PC-9 (cell line): Measurements from ENCODE around the gene MRPL4. TPM values are rescaled to one million over a fixed set of nuclear protein-coding genes. Genes with fewer than 3 reads are reported as not detected.
"Not testable (repeated sequence)": the region's sequence is repeated elsewhere in the genome, so short reads cannot be mapped to it uniquely, and the experiment has no call there.

Source experiments
- BruUV-seq: library from RNA; stranded (reverse); fragments of 400-500 nt; replicated peaks from 2 replicates; lab custom pipeline; 2021; lab: Mats Ljungman, UMichigan
- CTCF ChIA-PET: fragments of 300-600 bp; sonication (Branson Sonifier 250); formaldehyde crosslinking; loops from one replicate; lab custom pipeline; 2022; ENCODE audit warnings: antibody characterized with exemption; lab: Charles Lee
- POLR2A ChIA-PET: fragments of 300-600 bp; sonication (Branson Sonifier 250); formaldehyde crosslinking; loops from one replicate; lab custom pipeline; 2022; ENCODE audit warnings: antibody characterized with exemption; ENCODE audit not compliant: unreplicated experiment; lab: Charles Lee
- DNase-seq, 2 experiments: peaks; one replicate each; pipeline versions ENCODE4 v3.0.0 to v3.0.0-alpha.2; 2015 to 2022; ENCODE audit warnings: mixed read lengths in 1 of 2
- H2AFZ ChIP-seq: fragments of 200-600 bp; sonication (generic); 2 replicates; pipeline ENCODE4 v1.8.1; 2017; ENCODE audit warnings: antibody characterized with exemption
- H3F3A ChIP-seq: fragments of 200-600 bp; sonication (generic); 2 replicates; pipeline ENCODE4 v1.8.1; 2017; ENCODE audit warnings: antibody characterized with exemption, mild to moderate bottlenecking, low read depth; ENCODE audit not compliant: insufficient read depth
- H3K27ac ChIP-seq: fragments of 200-600 bp; sonication (generic); 2 replicates; pipeline ENCODE4 v1.6.1; 2016; ENCODE audit warnings: mixed run types
- H3K27me3 ChIP-seq: fragments of 200-600 bp; sonication (generic); 2 replicates; pipeline ENCODE4 v1.6.1; 2016; ENCODE audit warnings: low read depth, mixed run types; ENCODE audit not compliant: insufficient read depth
- H3K36me3 ChIP-seq: fragments of 200-600 bp; sonication (generic); 2 replicates; pipeline ENCODE4 v1.6.1; 2016; ENCODE audit warnings: low read depth, mixed run types
- H3K4me1 ChIP-seq: fragments of 200-600 bp; sonication (generic); replicated peaks from 2 replicates; pipeline ENCODE4 v1.6.1; 2016; ENCODE audit warnings: mixed run types; ENCODE audit not compliant: insufficient read depth
- H3K4me2 ChIP-seq: fragments of 200-600 bp; sonication (generic); 2 replicates; pipeline ENCODE4 v1.6.1; 2017; ENCODE audit warnings: mixed run types
- H3K4me3 ChIP-seq: fragments of 200-600 bp; sonication (generic); 2 replicates; pipeline ENCODE4 v1.6.1; 2016; ENCODE audit warnings: mixed run types
- H3K79me2 ChIP-seq: fragments of 200-600 bp; sonication (generic); 2 replicates; pipeline ENCODE4 v1.6.1; 2017; ENCODE audit warnings: low read depth, mixed run types
- H3K9me2 ChIP-seq: fragments of 200-600 bp; sonication (generic); 2 replicates; pipeline ENCODE4 v1.8.1; 2017; ENCODE audit warnings: mild to moderate bottlenecking; ENCODE audit not compliant: insufficient read depth
- H3K9me3 ChIP-seq: fragments of 200-600 bp; sonication (generic); 2 replicates; pipeline ENCODE4 v1.8.1; 2016; ENCODE audit warnings: low read depth; ENCODE audit not compliant: insufficient read depth
- H4K20me1 ChIP-seq: fragments of 200-600 bp; sonication (generic); 2 replicates; pipeline ENCODE4 v1.8.1; 2017; ENCODE audit not compliant: insufficient read depth
- CTCF ChIP-seq: fragments of 200-600 bp; sonication (generic); conservative IDR thresholded peaks from 2 replicates; pipeline ENCODE4 v1.6.1; 2017; ENCODE audit warnings: mixed run types, antibody characterized with exemption, mild to moderate bottlenecking, moderate library complexity
- EZH2 ChIP-seq: fragments of 200-600 bp; sonication (generic); IDR thresholded peaks from 2 replicates; pipeline ENCODE4 v1.8.0; 2017; ENCODE audit warnings: antibody characterized with exemption, low read depth
- intact Hi-C: fragments of 100-400 bp; cut with micrococcal nuclease; formaldehyde crosslinking; loops from one replicate; pipeline ENCODE4 v1.10.0; 2022; ENCODE audit not compliant: unreplicated experiment
- total RNA-seq: library from RNA; stranded (reverse); gene quantifications from 2 replicates; pipeline ENCODE4 v1.2.3, GENCODE V29; 2021

MRPL4 gene
- total RNA-seq, 1 experiment from 2014 or later: 98.2 TPM

- H3K79me2 ChIP-seq: no peaks in the 10 kb centered on the region
- BruUV-seq: no TSS peak
- H3F3A ChIP-seq: peaks cover 37% of the 10 kb centered on the region
- H3K36me3 ChIP-seq: no peaks in the 10 kb centered on the region; the same call in 1 of the 2 replicates
- H3K27me3 ChIP-seq: no peaks in the 10 kb centered on the region
- no peaks in the 10 kb centered on the region for H3K9me3 ChIP-seq
- no peaks in the 10 kb centered on the region for H3K9me2 ChIP-seq
- no peaks in the 10 kb centered on the region for H4K20me1 ChIP-seq
- peak overlapping the region; percentile 12 for H3K4me2 ChIP-seq
- no peak overlapping the region for H3K27ac ChIP-seq
- peaks cover 37% of the 10 kb centered on the region for H3K4me1 ChIP-seq
- intact Hi-C loops: no loop called here
- H2AFZ ChIP-seq: no peak overlapping the region
- ChIA-PET POLR2A (interaction anchor here (0.6 to 1.2 kb wide), 5 partner anchors 8 to 55 kb away, joined by 3 to 7 read pairs (median 4); partner anchors contain the start of genes ICAM1 and ICAM5), CTCF (no interaction called here)
- H3K4me3 ChIP-seq: no peak overlapping the region
- peak in 1 of 2 experiments; percentile 67 for DNase-seq
- TF ChIP-seq EZH2: no peak
- no peak for TF ChIP-seq CTCF
These were observed 27.9 kb downstream of the MRPL4 start for GRCh38 chr19:10279737-10280442.

- intact Hi-C loops, CTCF ChIA-PET, H3K79me2 ChIP-seq, H3K4me3 ChIP-seq, H3K9me3 ChIP-seq, H4K20me1 ChIP-seq, DNase-seq, H2AFZ ChIP-seq, H3K27me3 ChIP-seq, H3K36me3 ChIP-seq, H3K9me2 ChIP-seq, BruUV-seq: not testable (repeated sequence)
- POLR2A ChIA-PET: interaction anchor here (0.6 kb wide), 1 partner anchor 52 kb away, joined by 26 read pairs; no protein-coding TSS in a partner anchor
- peaks cover 42% of the 10 kb centered on the region for H3F3A ChIP-seq
- H3K27ac ChIP-seq: peak overlapping the region; percentile 60; the same call in 1 of the 2 replicates
- H3K4me1 ChIP-seq: peaks cover 37% of the 10 kb centered on the region
- 0 out of 2 replicates have a peak overlapping the region, but pooled peaks have one; percentile 21 for H3K4me2 ChIP-seq
These were observed 30.0 kb downstream of the MRPL4 start for GRCh38 chr19:10282043-10282442.

- H3K4me1 ChIP-seq: peaks cover 37% of the 10 kb centered on the region
- POLR2A ChIA-PET: interaction anchor here (0.6 to 1.0 kb wide), 3 partner anchors 13 to 210 kb away, joined by 3 to 5 read pairs (median 3); partner anchors contain the start of genes ICAM1 and RAVER1
- no peaks in the 10 kb centered on the region for H4K20me1 ChIP-seq
- H3K9me2 ChIP-seq: no peaks in the 10 kb centered on the region
- BruUV-seq: TSS peak; percentile 58
- intact Hi-C loops: no loop called here
- peaks cover 9% of the 10 kb centered on the region; the same call in 1 of the 2 replicates for H3K36me3 ChIP-seq
- H2AFZ ChIP-seq: no peak overlapping the region
- H3K4me3 ChIP-seq: peak overlapping the region; percentile 2; the same call in 1 of the 2 replicates
- CTCF ChIA-PET: interaction anchor here (0.6 kb wide), 1 partner anchor 31 kb away, joined by 3 read pairs; no protein-coding TSS in a partner anchor
- peaks cover 42% of the 10 kb centered on the region for H3F3A ChIP-seq
- H3K79me2 ChIP-seq: no peaks in the 10 kb centered on the region
- DNase-seq: peak; percentile 71 to 87
- H3K4me2 ChIP-seq: peak overlapping the region; percentile 54
- H3K27me3 ChIP-seq: no peaks in the 10 kb centered on the region
- H3K27ac ChIP-seq: peak overlapping the region; percentile 60
- H3K9me3 ChIP-seq: no peaks in the 10 kb centered on the region
- TF ChIP-seq EZH2: no peak
- no peak for TF ChIP-seq CTCF
These were observed 31.5 kb downstream of the MRPL4 start for GRCh38 chr19:10283301-10284064.
